Measurements from ENCODE around the gene C4orf50. TPM values are rescaled to one million over a fixed set of nuclear protein-coding genes. Genes with fewer than 3 reads are reported as not detected.

The C4orf50 gene
- total and polyA plus RNA-seq, 2 of the 8 experiments (the other 6 are each of a cell fraction or from before 2014, with no cell fraction given) = 0.08 to 0.22 TPM

- H3K27ac ChIP-seq (ENCODE audit: low read depth, low read length) = no peak overlapping the region
- no peak for FAIRE-seq
- CTCF ChIA-PET (ENCODE audit: partially characterized antibody) = interaction anchor here (0.8 to 2.2 kb wide), 13 partner anchors 9 to 198 kb away, joined by 3 to 6 read pairs (median 3); no protein-coding TSS in a partner anchor
- no peak for TF ChIP-seq RFX5 (IDR thresholded peaks at IDR 0.05; ENCODE audit: borderline replicate concordance, low read depth, low read length)
- TF ChIP-seq TAF7 (optimal IDR thresholded peaks at IDR 0.05; ENCODE audit: borderline replicate concordance, low read depth, low read length) = no peak
- TF ChIP-seq KDM5A (IDR thresholded peaks at IDR 0.05; ENCODE audit: low read length) = no peak
- TF ChIP-seq CTBP2 (IDR thresholded peaks at IDR 0.05; ENCODE audit: borderline replicate concordance, insufficient read depth, insufficient read length, low read length) = no peak
- no peak for TF ChIP-seq BRCA1 (IDR thresholded peaks at IDR 0.05; ENCODE audit: low read depth, low read length)
- TF ChIP-seq CBX8 (IDR thresholded peaks at IDR 0.05; ENCODE audit: borderline replicate concordance, low read depth, low read length) = no peak
- no peak for TF ChIP-seq SP4 (IDR thresholded peaks at IDR 0.05; ENCODE audit: low read length)
- TF ChIP-seq GTF2F1 (IDR thresholded peaks at IDR 0.05; ENCODE audit: borderline replicate concordance, low read depth, low read length) = no peak
- no peak for TF ChIP-seq EGR1 (IDR thresholded peaks at IDR 0.05; ENCODE audit: borderline replicate concordance, low read depth, low read length)
- no peak for TF ChIP-seq SP2 (IDR thresholded peaks at IDR 0.05; ENCODE audit: low read length)
- no peak for TF ChIP-seq HDAC6 (IDR thresholded peaks at IDR 0.05; ENCODE audit: low read depth, low read length)
- TF ChIP-seq ATF3 (IDR thresholded peaks at IDR 0.05; ENCODE audit: insufficient read depth, low read depth, low read length) = no peak
- no peak for TF ChIP-seq KDM1A (IDR thresholded peaks at IDR 0.05; ENCODE audit: borderline replicate concordance, low read length)
These were observed 28.4 kb upstream of the C4orf50 start for GRCh38 chr4:6046526-6047129.

More at GRCh38 chr4:6046526-6047129, 28.4 kb upstream of the C4orf50 start:
- no peaks in the 10 kb centered on the region for H3K79me2 ChIP-seq (ENCODE audit: control insufficient read depth in 1 of 2, insufficient read depth in 2 of 2, low read length in 2 of 2)
- H4K5ac ChIP-seq (ENCODE audit: insufficient read length, low read depth, low read length) = no peak overlapping the region
- H3K4ac ChIP-seq (replicated peaks; ENCODE audit: insufficient read length, low read depth, low read length) = no peak overlapping the region
- H3K27me3 ChIP-seq (replicated peaks in 1 of 4; ENCODE audit: control insufficient read depth in 3 of 4, extremely low read depth in 1 of 4, insufficient read depth in 3 of 4, low read length in 3 of 4) = no peaks in the 10 kb centered on the region; a peak in 1 of 7 replicates
- no peak overlapping the region for H2AFZ ChIP-seq (ENCODE audit: low read length)
- no peak overlapping the region for H2BK5ac ChIP-seq (ENCODE audit: low read depth, low read length)
- no peak overlapping the region for H3K56ac ChIP-seq (replicated peaks; ENCODE audit: insufficient read length, low read depth, low read length)
- no peak overlapping the region for H4K91ac ChIP-seq (replicated peaks; ENCODE audit: insufficient read length, low read length)
- no peak overlapping the region for H2BK120ac ChIP-seq (replicated peaks; ENCODE audit: low read depth, low read length)
- no peaks in the 10 kb centered on the region for H3K79me1 ChIP-seq (ENCODE audit: low read depth, low read length)
- no peak overlapping the region for H3K4me2 ChIP-seq (ENCODE audit: insufficient read depth in 1 of 2, low read depth in 2 of 2, low read length in 2 of 2)
- 93% methylated on average over 12 of the region's 14 CpGs; no CpG with 5 or more reads in 1 of the 2 experiments for WGBS, 2 experiments (ENCODE audit: extremely low coverage in 1 of 2, insufficient coverage in 1 of 2, insufficient read length in 1 of 2, insufficient replicate concordance in 2 of 2, low coverage in 1 of 2, low lambda C conversion rate in 2 of 2, missing lambda C conversion rate in 1 of 2)
- POLR2A ChIA-PET (ENCODE audit: partially characterized antibody) = interaction anchor here (1.6 kb wide), 1 partner anchor 21 kb away, joined by 3 read pairs; no protein-coding TSS in a partner anchor
- H3K14ac ChIP-seq (ENCODE audit: insufficient read length) = no peak overlapping the region
- H2BK20ac ChIP-seq (ENCODE audit: low read length) = no peak overlapping the region
- no peak overlapping the region for H2BK15ac ChIP-seq (ENCODE audit: low read length)
- H3K36me3 ChIP-seq (ENCODE audit: control insufficient read depth in 2 of 4, insufficient read depth in 4 of 4, low read length in 3 of 4) = no peaks in the 10 kb centered on the region
- H3K23ac ChIP-seq (ENCODE audit: insufficient read length) = no peak overlapping the region
- H3K9ac ChIP-seq (replicated peaks in 1 of 4; ENCODE audit: extremely low read depth in 1 of 4, low read depth in 3 of 4, low read length in 3 of 4) = no peak overlapping the region
- no peak for DNase-seq (ENCODE audit: low read depth in 1 of 2, low spot score in 2 of 2)
- H2AK5ac ChIP-seq (ENCODE audit: low read depth, low read length) = no peak overlapping the region
- H3K18ac ChIP-seq (ENCODE audit: extremely low read depth, low read length) = no peak overlapping the region
- H3K9me3 ChIP-seq (ENCODE audit: insufficient read depth in 2 of 2, low read depth in 1 of 2, low read length in 1 of 2) = no peaks in the 10 kb centered on the region
- H4K8ac ChIP-seq (ENCODE audit: extremely low read depth, insufficient read depth, low read length) = no peak overlapping the region; the same call in 1 of the 2 replicates
- H3K4me3 ChIP-seq (ENCODE audit: extremely low read depth in 1 of 4, insufficient read depth in 2 of 4, low read depth in 3 of 4, low read length in 4 of 4) = no peak overlapping the region
- H2BK12ac ChIP-seq (ENCODE audit: low read depth, low read length) = no peak overlapping the region
- no peaks in the 10 kb centered on the region for H3K23me2 ChIP-seq (ENCODE audit: low read depth, low read length)
- no peaks in the 10 kb centered on the region; a peak in 1 of 7 replicates for H3K4me1 ChIP-seq (replicated peaks in 1 of 4; ENCODE audit: control insufficient read depth in 3 of 4, insufficient read depth in 4 of 4, low read length in 3 of 4)
- H4K20me1 ChIP-seq (replicated peaks in 1 of 2; ENCODE audit: control insufficient read depth in 1 of 2, insufficient read depth in 2 of 2, low read length in 2 of 2) = peaks cover 2 to 6% of the 10 kb centered on the region in 2 experiments

Measured in H1 (cell line).